NCI-H187 (cell line): Measurements from ENCODE around the gene MCOLN2.
"Not testable (repeated sequence)": the region's sequence is repeated elsewhere in the genome, so short reads cannot be mapped to it uniquely, and the experiment has no call there.

Experiments
- DNase-seq, 2 experiments: peaks; one replicate each; lab custom pipeline; 2025; lab: John Stamatoyannopoulos, UW

MCOLN2 gene

DNA sequence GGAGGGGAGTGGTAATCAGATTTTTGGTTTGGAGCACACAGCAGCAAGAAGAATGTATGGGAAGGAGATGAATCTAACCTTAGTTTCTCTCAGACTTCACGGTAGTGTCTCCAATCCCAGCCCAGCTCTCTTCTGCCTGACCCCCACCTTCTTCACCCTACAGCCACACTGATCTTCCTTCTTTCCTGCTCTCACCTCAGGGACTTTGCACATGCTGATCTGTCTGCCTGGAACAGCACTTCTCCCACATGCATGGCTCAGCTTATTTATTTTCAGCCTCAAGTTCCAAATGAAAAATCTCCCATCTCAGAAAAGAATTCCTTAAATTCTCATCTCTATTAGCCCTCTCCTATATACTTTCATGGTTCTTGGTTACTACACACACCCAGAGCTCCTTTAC lies 55.1 kb downstream of the MCOLN2 start:
- no peak for DNase-seq

DNA sequence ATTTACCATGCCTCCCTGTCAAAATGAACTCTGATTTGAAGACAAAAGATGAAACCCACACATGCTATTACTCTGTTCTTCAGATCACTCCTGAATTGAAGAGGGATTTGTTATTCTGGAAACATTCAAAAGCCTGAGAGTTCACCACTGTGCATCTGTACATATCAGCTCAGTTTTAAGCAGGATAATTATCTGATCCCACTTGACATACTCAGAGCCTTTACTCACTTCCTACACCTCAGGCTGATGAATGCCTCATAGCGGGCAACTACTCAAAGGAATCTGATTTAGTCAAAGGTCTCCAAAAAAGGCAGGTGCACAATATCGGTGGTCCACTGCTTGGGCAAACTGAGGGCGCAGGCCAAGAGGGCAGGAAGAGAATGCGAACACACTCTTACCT lies 56.4 kb downstream of the MCOLN2 start:
- DNase-seq = no peak

DNA sequence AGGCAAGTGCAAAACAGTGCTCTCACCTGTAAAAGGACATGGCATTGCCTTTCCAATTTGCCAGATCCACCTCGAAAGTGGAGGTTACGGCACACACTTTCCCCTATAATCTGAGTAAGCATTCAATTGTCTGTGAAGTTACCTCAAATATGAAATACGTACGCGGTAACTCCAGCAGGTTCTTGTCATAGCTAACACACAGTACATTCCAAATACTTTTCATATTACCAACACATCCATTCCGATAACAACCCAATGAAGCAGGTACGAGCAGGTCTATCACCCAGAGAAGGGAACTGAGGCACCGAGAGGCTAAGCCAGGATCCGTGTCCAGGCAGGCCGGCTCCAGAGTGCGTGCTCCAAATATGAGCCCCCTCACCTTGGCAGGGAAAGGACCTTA lies 57.2 kb downstream of the MCOLN2 start:
- DNase-seq = no peak

DNA sequence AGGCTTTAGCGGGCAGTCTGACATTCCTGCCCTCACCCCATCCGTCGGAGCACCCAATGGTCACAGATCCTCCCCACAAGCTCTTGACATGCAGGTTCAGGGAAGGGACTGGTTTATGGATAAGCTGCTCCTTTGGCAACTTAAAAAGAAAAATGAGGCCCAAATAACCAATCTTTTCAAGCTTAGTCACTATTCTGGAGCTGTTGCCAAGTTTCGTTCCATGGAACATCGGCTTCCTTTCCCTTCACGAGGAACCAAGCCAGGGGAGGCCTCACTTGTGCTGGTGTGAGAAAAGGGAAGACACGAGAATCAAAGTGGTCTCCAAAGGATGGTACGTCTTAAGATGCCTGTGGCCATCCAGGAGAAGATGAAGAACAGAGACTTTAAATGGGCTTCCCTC lies 57.8 kb downstream of the MCOLN2 start:
- DNase-seq = no peak

DNA sequence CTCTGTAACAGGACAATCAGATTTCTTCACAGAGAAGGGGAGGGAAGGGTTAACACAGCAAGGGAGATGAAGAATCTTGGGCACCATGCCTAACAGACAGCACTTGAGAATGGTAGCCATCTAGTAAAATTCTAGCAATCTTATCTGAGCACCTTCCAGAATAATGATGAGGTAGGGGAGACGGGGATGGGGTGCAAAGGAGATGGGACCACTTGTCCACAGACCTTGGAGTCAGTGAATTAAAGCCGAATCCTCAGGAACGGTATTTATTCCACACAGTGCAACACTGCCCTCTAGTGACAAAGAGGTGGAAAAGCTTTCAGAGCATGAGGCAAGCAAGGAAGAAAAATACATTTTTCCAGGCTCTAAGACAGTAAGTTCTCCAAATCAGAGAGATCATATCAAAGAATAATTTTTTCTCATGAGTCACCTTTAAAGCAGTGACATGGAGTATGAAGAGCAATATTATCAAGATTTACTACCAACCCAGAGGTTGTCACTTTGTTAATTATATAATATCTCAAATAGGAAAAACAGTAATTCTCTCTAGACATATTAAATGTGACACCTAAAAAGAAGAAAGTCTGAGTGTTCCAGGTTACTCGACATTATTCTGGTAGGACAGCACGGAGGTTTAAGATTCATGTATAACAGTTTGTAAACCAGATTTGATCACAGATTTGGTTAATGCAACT lies 60.6 kb downstream of the MCOLN2 start:
- peak in 1 of 2 experiments; percentile 24 for DNase-seq

DNA sequence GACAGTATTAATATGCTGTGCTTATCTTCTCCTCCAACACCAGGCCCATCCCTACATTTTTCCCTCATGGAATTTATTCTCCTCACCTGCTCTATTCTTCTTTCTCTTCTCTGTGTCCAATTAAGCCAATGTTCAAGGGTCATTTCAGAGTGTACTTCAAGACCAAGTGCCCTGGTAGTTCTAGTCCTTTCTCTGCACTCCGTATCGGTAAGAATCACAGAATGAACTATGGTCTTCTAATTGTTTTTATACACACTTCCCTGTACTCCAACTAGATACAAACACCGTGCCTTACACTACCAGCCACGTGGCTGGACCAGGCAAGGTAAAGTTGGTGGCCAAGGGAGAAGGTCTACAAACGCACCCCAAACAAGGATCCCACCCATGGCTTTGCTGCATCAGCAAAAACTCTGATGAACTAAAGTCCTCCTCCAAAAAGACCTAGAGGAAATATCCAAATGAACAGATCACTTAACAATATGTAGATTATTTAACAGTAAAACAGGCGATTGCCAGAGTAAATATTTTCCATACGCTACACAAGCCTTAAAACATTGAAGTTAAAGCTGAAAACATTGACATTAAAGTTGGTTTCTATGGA lies 63.8 kb downstream of the MCOLN2 start:
- DNase-seq = no peak

DNA sequence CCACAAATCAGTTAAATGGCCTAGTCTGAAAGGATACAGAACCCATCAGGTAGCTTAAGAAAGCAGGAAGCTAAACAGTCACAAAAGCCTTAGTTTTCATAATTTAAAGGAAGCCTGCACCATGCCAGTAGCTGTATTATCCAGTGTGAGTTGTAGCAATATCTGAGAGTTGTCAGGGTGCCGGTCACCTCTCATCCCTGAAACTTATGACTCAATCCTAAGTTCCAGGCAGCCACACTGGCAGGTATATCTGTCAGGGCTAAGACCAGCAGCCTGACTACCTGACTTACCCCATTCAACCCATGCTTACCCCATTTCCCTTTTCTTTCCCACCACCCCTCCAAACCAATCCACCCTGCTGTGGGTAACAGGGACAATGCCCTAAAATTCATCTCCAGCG lies 66.1 kb downstream of the MCOLN2 start:
- no peak for DNase-seq

DNA sequence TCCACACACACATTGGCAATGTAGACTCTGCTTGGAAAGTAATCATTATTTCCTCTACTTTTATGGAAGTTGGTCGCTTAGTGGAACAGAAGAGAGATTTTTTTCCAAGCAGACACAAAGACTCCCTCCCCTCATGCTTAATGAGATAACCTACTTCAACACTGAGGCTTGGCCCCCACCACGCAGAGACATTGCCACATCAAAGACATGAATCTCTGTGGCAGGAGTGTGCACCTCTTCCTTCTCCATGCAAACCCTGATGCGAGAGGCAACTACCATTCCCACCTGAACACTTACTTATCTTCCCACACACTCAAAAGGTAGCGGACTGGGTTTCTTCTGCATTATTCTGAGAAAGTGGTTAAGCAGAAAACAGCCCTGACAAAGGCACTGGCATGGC lies 66.6 kb downstream of the MCOLN2 start:
- no peak for DNase-seq

DNA sequence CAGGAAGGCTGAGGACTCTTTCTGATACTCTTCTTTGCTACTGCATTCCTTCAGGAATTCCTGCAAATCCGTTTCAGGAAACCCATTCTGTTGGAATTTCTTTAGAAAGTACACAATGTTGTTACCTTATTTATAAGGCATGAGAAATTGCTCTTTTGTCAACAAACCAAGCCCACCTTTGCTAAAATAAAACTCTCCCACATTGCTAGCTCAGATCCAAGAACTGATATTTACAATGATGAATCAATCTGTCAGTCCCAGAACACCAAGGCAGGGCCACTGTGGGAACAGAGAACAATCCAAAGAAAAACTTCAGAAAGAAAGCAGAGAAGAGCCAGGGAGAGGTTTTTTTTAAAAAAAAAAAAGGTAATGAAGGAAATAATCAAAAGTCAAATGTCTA lies 67.3 kb downstream of the MCOLN2 start:
- no peak for DNase-seq

DNA sequence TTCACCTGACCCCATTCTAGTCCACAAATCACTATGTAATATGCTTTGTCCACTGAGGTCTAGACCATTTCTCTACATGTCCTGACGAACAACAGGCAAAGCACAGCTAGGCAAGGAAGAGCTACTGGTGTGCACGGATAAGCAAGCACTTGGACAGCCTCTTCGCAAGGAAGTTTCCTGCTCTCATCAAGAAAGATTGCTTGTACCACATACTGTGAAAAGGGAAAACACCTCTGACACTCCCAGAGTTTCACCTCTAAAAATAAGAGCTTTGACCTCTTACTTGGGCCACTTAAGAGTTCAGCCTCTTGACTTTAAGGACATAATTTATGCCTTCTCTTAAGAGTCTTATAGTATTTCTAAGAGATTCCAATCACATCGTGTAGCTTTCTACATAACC lies 67.9 kb downstream of the MCOLN2 start:
- no peak for DNase-seq

DNA sequence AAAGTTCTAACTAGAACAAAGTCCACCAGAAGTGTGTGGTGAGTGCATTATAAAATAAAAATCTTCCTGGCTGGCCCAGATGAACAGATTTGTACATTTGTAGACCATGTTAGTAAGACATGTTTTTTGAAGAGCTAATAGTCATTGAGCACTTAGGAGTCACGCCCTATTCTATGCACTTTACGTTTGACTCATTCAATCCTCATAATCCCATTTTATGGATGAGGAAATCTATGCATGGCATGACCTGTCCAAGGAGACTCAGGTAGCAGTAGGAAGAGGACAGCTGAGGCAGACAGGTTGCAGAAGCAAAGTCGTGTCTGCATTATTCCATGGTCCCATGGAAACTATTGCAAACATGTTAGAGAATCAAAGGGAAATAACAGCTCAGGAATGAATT lies 73.6 kb downstream of the MCOLN2 start:
- DNase-seq = no peak

DNA sequence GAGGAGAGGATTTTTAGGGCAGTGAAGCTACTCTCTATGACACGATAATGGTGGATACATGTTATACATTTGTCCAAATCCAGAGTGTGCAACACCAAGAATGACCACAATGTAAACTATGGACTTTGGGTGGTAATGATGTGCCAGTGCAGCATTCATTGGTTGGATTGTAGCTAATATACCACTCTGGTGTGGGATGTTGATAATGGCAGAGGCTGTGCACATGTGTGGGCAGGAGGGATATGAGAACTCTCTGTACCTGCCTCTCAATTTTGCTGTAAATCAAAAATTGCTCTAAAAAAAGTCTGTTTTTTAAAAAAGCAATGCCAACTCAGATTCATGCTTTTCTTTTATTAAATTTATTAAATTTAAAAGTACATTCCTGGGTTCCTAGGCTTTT lies 76.8 kb downstream of the MCOLN2 start:
- DNase-seq = no peak

DNA sequence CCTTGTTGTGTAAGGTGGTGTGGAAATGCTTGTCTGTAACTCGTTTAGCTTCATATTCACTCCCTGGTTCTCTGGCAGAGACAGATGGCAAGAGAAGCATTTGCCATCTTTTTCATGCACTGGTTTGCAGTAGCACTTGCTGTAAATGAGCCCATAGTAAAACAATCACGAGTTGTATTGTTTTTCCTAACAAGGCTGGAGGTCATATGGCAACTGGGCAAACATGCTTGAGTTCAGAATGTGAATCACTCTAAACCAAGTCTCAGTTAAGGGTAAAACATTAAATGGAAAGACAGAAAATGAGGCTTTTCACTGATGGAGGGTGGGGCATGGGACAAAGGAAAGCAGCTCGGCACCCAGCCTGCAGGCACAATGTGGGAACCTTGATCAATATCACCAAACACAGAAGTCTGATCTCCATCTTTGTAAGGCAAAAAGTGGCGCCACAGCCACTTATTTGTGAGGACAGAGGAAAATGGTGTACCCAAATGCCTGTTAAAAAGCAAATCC lies 77.4 kb downstream of the MCOLN2 start:
- no peak for DNase-seq

DNA sequence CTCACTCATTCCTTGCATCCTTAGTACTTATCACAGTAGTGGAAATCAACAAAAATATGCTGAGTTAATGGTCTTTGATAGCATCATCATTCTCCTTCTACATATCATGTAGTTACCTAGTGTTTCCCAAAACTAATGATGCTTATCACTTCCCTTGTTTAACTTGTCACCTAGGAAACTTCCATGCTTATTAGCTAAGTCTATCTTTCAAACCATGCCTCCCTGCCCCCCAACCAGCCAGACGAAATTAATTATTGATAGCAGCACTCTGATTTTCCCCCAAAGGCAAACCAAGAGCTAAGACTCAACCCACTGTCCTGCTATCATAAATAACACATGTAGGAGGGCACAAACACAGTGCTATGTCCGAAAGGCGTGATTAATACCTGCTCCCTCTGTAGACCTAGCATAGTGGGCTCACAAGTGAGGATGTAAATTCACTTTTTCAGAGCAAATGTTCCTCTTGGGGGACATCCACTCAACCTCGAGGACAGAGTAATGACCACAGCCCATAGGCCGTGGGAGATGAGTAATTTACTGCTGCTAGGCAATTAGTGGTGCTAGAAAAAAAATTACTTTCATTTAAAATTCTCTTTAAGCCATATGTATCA lies 78.1 kb downstream of the MCOLN2 start:
- no peak for DNase-seq

DNA sequence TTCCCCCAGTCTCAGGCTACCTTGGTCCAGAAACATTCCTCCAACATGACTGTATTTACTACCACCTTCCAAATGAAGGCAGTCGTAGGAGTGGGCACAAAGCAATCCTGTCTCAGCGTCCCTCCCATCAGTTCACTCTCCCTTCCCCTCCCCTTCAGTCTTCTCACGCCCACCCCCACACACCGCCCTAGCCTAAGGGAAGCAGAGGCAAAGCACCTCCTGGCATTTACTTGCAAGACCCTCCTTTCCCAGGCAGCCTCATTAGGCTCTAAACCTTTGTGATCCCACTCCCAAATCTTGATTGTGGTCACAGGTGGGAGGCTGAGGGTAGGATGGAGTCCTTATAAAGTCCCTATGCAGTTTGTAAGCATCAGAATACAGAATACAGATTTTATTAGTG lies 80.0 kb downstream of the MCOLN2 start:
- no peak for DNase-seq

DNA sequence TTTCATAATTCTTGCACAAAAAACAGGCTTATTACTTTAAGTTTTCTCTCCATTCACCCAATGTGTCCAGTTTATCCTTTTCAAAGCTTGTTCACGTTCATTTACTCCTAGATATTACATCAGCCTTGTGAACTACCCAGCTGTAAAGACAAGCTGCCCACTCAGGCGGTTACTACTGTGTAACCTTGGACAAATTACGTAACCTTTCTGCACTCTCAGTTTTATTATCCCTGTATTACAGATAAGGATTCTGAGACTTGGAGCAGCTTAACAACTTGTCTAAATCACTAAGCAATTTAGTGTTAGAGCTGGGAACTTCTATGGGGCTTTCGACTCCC lies 83.4 kb downstream of the MCOLN2 start:
- no peak for DNase-seq

DNA sequence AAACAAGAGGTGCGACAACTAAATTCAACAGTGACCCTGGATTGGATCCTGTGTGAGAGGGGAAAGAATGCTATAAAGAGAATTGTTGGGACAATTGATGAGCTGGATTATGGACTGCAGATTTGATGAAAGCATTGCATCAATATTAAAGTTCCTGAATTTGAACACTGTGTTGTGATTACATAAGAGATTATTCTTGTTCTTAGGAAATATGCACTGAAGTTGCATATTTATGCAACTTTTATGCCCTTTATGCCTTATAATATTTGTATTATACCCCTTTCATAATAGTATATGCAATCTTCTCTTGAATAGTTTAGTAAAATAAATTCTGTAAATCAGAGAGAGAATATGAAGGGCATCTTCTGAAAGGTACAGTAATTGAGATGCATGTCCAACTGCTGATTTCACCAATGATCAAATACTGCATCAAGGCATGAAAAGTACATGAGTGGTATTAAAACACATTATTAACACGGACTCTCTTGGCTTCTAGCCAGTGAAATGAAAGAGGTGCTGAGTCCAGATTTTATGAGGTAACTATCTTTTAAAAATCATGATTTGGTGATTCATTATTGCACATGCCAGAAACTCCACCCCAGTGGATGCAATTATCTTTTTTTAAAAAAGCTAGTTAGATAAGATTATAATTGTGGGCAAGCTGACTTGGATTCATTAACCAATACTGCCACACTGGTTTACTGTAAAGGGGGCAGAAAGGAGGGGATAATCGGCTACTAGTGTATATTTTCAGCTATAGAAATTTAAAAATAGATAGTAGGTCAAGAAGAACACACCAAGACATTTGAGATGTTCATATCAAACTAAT lies 84.0 kb downstream of the MCOLN2 start:
- no peak for DNase-seq

DNA sequence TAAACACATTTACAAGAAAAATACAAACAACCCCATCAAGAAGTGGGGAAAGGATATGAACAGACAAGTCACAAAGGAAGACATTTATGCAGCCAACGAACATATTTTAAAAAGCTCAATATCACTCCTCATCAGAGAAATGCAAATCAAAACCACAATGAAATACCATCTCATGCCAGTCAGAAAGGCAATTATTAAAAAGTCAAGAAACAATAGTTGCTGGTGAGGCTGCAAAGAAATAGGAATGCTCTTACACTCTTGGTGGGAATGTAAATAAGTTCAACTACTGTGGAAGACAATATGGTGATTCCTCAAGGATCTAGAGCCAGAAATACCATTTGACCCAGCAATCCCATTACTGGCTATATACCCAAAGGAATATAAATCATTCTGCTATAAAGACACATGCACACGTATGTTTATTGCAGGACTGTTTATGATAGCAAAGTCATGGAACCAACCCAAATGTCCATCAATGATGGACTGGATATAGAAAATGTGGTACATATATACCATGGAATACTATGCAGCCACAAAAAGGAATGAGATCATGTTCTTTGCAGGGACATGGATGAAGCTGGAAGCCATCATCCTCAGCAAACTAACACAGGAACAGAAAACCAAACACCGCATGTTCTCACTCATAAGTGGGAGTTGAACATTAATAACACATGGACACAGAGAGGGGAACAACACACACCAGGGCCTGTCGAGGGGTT lies 88.0 kb downstream of the MCOLN2 start:
- DNase-seq = not testable (repeated sequence)

DNA sequence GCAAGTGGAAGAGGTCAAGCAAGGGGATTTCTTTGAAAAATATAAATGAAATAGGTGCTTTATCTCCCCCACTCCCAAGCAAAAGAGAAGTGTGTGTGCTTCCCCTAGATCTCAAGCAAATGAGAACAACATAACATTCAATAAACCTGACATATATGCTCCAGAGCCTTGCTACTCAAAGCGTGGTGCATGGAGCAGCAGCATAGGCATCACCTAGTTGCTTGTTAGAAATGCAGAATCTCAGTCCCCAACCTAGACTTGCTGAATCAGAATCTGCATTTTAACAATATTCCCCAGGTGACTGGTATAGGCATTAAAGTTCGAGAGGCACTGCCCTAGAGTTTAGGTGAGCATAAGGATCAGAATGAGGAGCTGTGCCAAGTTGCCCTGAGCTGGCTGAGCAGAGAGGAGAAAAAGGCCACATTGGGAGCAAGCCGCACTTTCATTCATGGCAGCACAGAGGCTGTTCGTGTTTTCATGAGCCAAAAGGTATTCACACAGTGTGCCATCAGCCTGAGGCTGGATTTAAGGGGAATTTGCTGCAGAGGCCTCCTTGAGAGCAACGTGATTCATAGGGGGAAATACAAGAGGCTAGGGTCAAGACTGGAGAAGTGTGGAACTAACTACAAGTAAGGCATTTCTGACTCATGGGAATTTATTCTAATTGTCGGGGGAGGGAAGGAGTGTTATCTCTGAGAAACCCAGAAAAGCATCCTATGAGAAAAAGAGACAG lies 89.7 kb downstream of the MCOLN2 start:
- DNase-seq = no peak

DNA sequence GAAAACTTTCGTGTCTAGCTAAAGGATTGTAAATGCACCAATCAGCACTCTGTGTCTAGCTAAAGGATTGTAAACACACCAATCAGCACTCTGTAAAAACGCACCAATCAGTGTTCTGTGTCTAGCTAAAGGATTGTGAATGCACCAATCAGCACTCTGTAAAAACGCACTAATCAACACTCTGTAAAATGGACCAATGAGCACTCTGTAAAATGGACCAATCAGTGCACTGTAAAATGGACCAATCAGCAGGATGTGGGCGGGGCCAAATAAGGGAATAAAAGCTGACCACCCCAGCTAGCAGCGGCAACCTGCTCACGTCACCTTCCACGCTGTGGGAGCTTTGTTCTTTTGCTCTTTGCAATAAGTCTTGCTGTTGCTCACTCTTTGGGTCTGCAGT lies 94.2 kb downstream of the MCOLN2 start:
- DNase-seq = not testable (repeated sequence)

DNA sequence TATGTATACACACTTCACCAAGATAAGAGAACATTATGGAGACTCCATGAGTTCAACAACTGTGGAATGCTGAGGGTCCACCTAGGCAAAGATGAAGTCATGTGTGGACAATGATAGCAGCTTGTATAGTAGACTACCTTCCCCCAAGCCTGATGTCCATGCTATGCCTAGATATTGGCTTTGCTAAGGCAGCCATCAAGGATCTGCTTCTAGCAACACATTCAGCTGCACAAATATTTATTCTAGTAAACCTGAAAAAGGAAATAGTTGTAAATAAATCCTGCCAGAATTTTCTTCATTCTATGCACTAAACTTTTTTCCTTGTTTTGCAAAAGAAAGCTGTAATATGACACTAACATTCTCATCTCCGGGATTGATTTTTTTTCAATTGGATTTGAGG lies 96.9 kb downstream of the MCOLN2 start:
- no peak for DNase-seq
